Measurements from ENCODE around the gene MYO1F. TPM values are rescaled to one million over a fixed set of nuclear protein-coding genes. Genes with fewer than 3 reads are reported as not detected.
A peak's percentile ranks its signal among the peaks of the same experiment; 100 is the strongest.

Gene MYO1F
- total and polyA plus RNA-seq, 2 donors (not counting 1 experiment from before 2014, with no cell fraction given) = 76.3 to 126 TPM

GRCh38 chr19:8578642-8579265, 1.5 kb upstream of the MYO1F start:
- H3K36me3 ChIP-seq (replicated peaks in 1 of 2; ENCODE audit: control extremely low read depth in 1 of 2, control insufficient read depth in 1 of 2, extremely low read depth in 1 of 2, insufficient read depth in 2 of 2, low read length in 1 of 2) = no peaks in the 10 kb centered on the region
- 22% methylated on average over 16 of the region's 17 CpGs for WGBS (ENCODE audit: insufficient coverage)
- H3K27me3 ChIP-seq (replicated peaks in 1 of 4; ENCODE audit: control extremely low read depth in 1 of 4, control insufficient read depth in 3 of 4, insufficient read depth in 4 of 4, low read length in 3 of 4) = no peaks in the 10 kb centered on the region
- H3K4me3 ChIP-seq (ENCODE audit: control extremely low read depth in 1 of 5, extremely low read depth in 1 of 5, insufficient read depth in 1 of 5, low read depth in 2 of 5, low read length in 4 of 5) = no peak overlapping the region
- Mint-ChIP-seq H3K27ac (peak overlapping the region; percentile 51), H3K27me3 (no peaks in the 10 kb centered on the region), H3K4me1 (peaks cover 37% of the 10 kb centered on the region), H3K9me3 (ENCODE audit: insufficient read depth) (no peaks in the 10 kb centered on the region), H3K4me3 (peak overlapping the region; percentile 30)
- ChIA-PET POLR2A (interaction anchor here (0.6 to 4.4 kb wide), 4 partner anchors 12 to 1225 kb away, joined by 3 to 26 read pairs (median 4); partner anchors contain the start of genes MARCHF2 and ZNF414), CTCF (interaction anchor here (0.6 to 7.9 kb wide), 32 partner anchors 8 to 404 kb away, joined by 3 to 95 read pairs (median 6); partner anchors contain the start of genes HNRNPM, MARCHF2 and ZNF414)
- peaks cover 67% of the 10 kb centered on the region for H3K79me2 ChIP-seq (ENCODE audit: control insufficient read depth, insufficient read depth, low read length)
- no peak overlapping the region for H3K9ac ChIP-seq (ENCODE audit: low read length)
- H3K27ac ChIP-seq (ENCODE audit: low read length in 2 of 2) = no peak overlapping the region
- H3K4me2 ChIP-seq (replicated peaks; ENCODE audit: low read depth, low read length, poor library complexity, severe bottlenecking) = peak overlapping the region; percentile 95
- DNase-seq = peak; percentile 85
- ATAC-seq (ENCODE audit: low read depth) = peak; percentile 56
- peaks cover 0 to 5% (median 0%) of the 10 kb centered on the region in 3 donors for H3K9me3 ChIP-seq (ENCODE audit: control extremely low read depth in 1 of 3, control insufficient read depth in 2 of 3, insufficient read depth in 1 of 3, low read length in 2 of 3)
- intact Hi-C loops (cut with micrococcal nuclease) = loop anchor here (1.0 to 2.0 kb wide), 2 partner anchors 9 to 64 kb away; partner anchors contain the start of gene ZNF414
- H2AFZ ChIP-seq (ENCODE audit: insufficient read depth, low read depth, low read length, poor library complexity, severe bottlenecking) = peak overlapping the region; percentile 76
- TF ChIP-seq EZH2 (IDR thresholded peaks at IDR 0.05; ENCODE audit: borderline replicate concordance, insufficient read depth, low read depth, low read length, poor library complexity, severe bottlenecking) = no peak
- TF ChIP-seq CTCF (IDR thresholded peaks at IDR 0.05) = peak; percentile 98
- no peaks in the 10 kb centered on the region for H4K20me1 ChIP-seq (ENCODE audit: control insufficient read depth, insufficient read depth, low read length, poor library complexity, severe bottlenecking)
- peaks cover 35 to 49% of the 10 kb centered on the region in 2 donors for H3K4me1 ChIP-seq (ENCODE audit: control insufficient read depth in 2 of 2, insufficient read depth in 2 of 2, low read length in 2 of 2)

- no peaks in the 10 kb centered on the region for H4K20me1 ChIP-seq (ENCODE audit: control insufficient read depth, insufficient read depth, low read length, poor library complexity, severe bottlenecking)
- peaks cover 0 to 6% (median 0%) of the 10 kb centered on the region in 3 donors for H3K9me3 ChIP-seq (ENCODE audit: control extremely low read depth in 1 of 3, control insufficient read depth in 2 of 3, insufficient read depth in 1 of 3, low read length in 2 of 3)
- ChIA-PET CTCF (interaction anchor here (0.6 to 7.9 kb wide), 15 partner anchors 12 to 224 kb away, joined by 3 to 95 read pairs (median 10); partner anchors contain the start of genes MARCHF2 and ZNF414), POLR2A (interaction anchor here (1.6 to 4.4 kb wide), 2 partner anchors 9 to 64 kb away, joined by 6 to 26 read pairs; partner anchors contain the start of gene ZNF414)
- Mint-ChIP-seq H3K4me3 (peak overlapping the region; percentile 94), H3K27ac (peak overlapping the region; percentile 85), H3K9me3 (ENCODE audit: insufficient read depth) (no peaks in the 10 kb centered on the region), H3K4me1 (peaks cover 43% of the 10 kb centered on the region), H3K27me3 (no peaks in the 10 kb centered on the region)
- TF ChIP-seq CTCF (IDR thresholded peaks at IDR 0.05) (no peak), EZH2 (IDR thresholded peaks at IDR 0.05; ENCODE audit: borderline replicate concordance, insufficient read depth, low read depth, low read length, poor library complexity, severe bottlenecking) (no peak)
- H2AFZ ChIP-seq (ENCODE audit: insufficient read depth, low read depth, low read length, poor library complexity, severe bottlenecking) = peak overlapping the region; percentile 93
- DNase-seq (no peak), ATAC-seq (ENCODE audit: low read depth) (no peak)
- no CpG with 5 or more reads among the region's 4 CpGs for WGBS (ENCODE audit: insufficient coverage)
- peak overlapping the region; percentile 89 for H3K9ac ChIP-seq (ENCODE audit: low read length)
- no peaks in the 10 kb centered on the region for H3K27me3 ChIP-seq (replicated peaks in 1 of 4; ENCODE audit: control extremely low read depth in 1 of 4, control insufficient read depth in 3 of 4, insufficient read depth in 4 of 4, low read length in 3 of 4)
- peaks cover 75% of the 10 kb centered on the region for H3K79me2 ChIP-seq (ENCODE audit: control insufficient read depth, insufficient read depth, low read length)
- intact Hi-C loops (cut with micrococcal nuclease) = loop anchor here (1.0 to 2.0 kb wide), 2 partner anchors 8 to 63 kb away; partner anchors contain the start of gene ZNF414
- peaks cover 35 to 49% of the 10 kb centered on the region in 2 donors for H3K4me1 ChIP-seq (ENCODE audit: control insufficient read depth in 2 of 2, insufficient read depth in 2 of 2, low read length in 2 of 2)
- peak overlapping the region; percentile 54 to 79 for H3K27ac ChIP-seq (ENCODE audit: low read length in 2 of 2)
- H3K36me3 ChIP-seq (replicated peaks in 1 of 2; ENCODE audit: control extremely low read depth in 1 of 2, control insufficient read depth in 1 of 2, extremely low read depth in 1 of 2, insufficient read depth in 2 of 2, low read length in 1 of 2) = no peaks in the 10 kb centered on the region
- peak overlapping the region; percentile 95 for H3K4me2 ChIP-seq (replicated peaks; ENCODE audit: low read depth, low read length, poor library complexity, severe bottlenecking)
- H3K4me3 ChIP-seq (ENCODE audit: control extremely low read depth in 1 of 5, extremely low read depth in 1 of 5, insufficient read depth in 1 of 5, low read depth in 2 of 5, low read length in 4 of 5) = peak overlapping the region; percentile 50 to 90 (median 69)
These were observed 499 bp upstream of the MYO1F start for GRCh38 chr19:8577741-8578140.

Measured in B cell (primary cell).